Urinary bladder (tissue), 4 donors: Measurements from ENCODE around the gene HAGH. TPM values are rescaled to one million over a fixed set of nuclear protein-coding genes. Genes with fewer than 3 reads are reported as not detected.

Experiments
- DNase-seq: peaks from one replicate; pipeline ENCODE4 v3.0.0-alpha.2; 2015; ENCODE audit errors: extremely low spot score
- H3K27ac ChIP-seq: one replicate; pipeline ENCODE4 v1.5.1; 2013; ENCODE audit warnings: low read depth, mild to moderate bottlenecking, moderate library complexity
- H3K36me3 ChIP-seq: one replicate; pipeline ENCODE4 v1.6.1; 2013; ENCODE audit warnings: mild to moderate bottlenecking, moderate library complexity; ENCODE audit not compliant: insufficient read depth
- H3K4me1 ChIP-seq: one replicate; pipeline ENCODE4 v1.6.1; 2013; ENCODE audit warnings: mild to moderate bottlenecking, moderate library complexity; ENCODE audit not compliant: insufficient read depth
- H3K4me3 ChIP-seq: one replicate; pipeline ENCODE4 v1.5.1; 2013; ENCODE audit warnings: low read depth, low read length
- WGBS: extraction: QIAGEN DNeasy Blood & Tissue Kit; methylation state at CpG from one replicate; pipeline ENCODE4 v1.1.7; 2013; 5-methylcytosine and 5-hydroxymethylcytosine counted together
- polyA plus RNA-seq: library from polyadenylated mRNA; stranded (reverse); fragments of 200-250 nt; gene quantifications from one replicate; pipeline ENCODE4 v1.2.3, GENCODE V29; 2013
- total RNA-seq: library from RNA; depleted of rRNA; stranded (reverse); fragments of >200 nt; gene quantifications from one replicate; pipeline ENCODE4 v1.2.3, GENCODE V29; 2014
- donor health status: healthy with polysubstance abuse.
- donor health status: healthy.

Gene HAGH
- total and polyA plus RNA-seq, 2 donors = 20.9 to 96.0 TPM

GRCh38 chr16:1791943-1792812 lies 34.4 kb downstream of the HAGH start:
- DNase-seq = no peak
- Histone ChIP-seq H3K4me1 (no peaks in the 10 kb centered on the region), H3K27ac (no peak overlapping the region), H3K36me3 (peaks cover 2% of the 10 kb centered on the region), H3K4me3 (no peak overlapping the region)
- 87% methylated on average over 59 of the region's 59 CpGs for WGBS

DNA sequence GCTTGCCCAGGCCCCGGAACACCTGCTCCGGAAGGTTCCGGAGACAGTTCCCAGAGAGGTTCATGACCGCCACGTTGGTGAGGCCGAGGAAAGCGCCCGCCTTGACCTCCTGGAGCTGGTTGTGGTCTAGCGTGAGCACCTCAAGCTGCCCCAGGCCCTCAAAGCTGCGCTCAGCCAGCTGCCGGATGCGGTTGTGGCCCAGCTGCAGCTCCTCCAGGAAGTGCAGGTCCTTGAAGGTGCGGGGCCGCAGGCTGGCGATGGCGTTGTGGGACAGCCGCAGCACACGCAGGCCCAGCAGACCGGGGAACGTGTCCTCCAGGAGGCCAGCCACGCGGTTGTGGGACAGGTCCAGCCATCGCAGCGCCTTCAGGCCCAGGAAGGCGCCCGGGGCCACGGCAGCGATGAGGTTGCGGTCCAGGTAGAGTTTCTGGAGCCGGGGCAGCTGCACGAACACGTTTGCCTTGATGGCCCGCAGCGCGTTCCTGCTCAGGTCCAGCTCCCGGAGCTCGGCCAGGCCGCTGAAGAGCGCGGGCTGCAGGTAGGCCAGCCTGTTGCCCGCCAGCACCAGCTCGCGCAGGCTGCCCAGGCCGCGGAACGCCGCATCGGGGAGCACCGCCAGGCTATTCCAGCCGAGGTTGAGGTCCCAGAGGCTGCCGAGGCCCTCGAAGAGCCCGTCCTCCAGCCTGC lies 35.2 kb downstream of the HAGH start:
- WGBS = 93% methylated on average over 53 of the region's 53 CpGs
- no peak overlapping the region for H3K4me3 ChIP-seq
- DNase-seq = no peak
- peaks cover 2% of the 10 kb centered on the region for H3K36me3 ChIP-seq
- no peaks in the 10 kb centered on the region for H3K4me1 ChIP-seq
- no peak overlapping the region for H3K27ac ChIP-seq

GRCh38 chr16:1790611-1791255 lies 35.9 kb downstream of the HAGH start:
- H3K4me1 ChIP-seq = no peaks in the 10 kb centered on the region
- no peak overlapping the region for H3K27ac ChIP-seq
- DNase-seq = no peak
- WGBS = 95% methylated on average over 44 of the region's 44 CpGs
- H3K36me3 ChIP-seq = peaks cover 2% of the 10 kb centered on the region
- no peak overlapping the region for H3K4me3 ChIP-seq

- Histone ChIP-seq H3K27ac (no peak overlapping the region), H3K36me3 (peaks cover 2% of the 10 kb centered on the region), H3K4me1 (no peaks in the 10 kb centered on the region), H3K4me3 (no peak overlapping the region)
- 94% methylated on average over 15 of the region's 15 CpGs for WGBS
- no peak for DNase-seq
Observed at GRCh38 chr16:1790261-1790610, 36.4 kb downstream of the HAGH start.

GRCh38 chr16:1789643-1790045 lies 37.0 kb downstream of the HAGH start:
- DNase-seq = no peak
- H3K27ac ChIP-seq = no peak overlapping the region

GRCh38 chr16:1788708-1789100 lies 37.9 kb downstream of the HAGH start:
- no peak overlapping the region for H3K4me3 ChIP-seq
- WGBS = 63% methylated on average over 19 of the region's 19 CpGs
- no peak for DNase-seq
- no peak overlapping the region for H3K27ac ChIP-seq
- no peaks in the 10 kb centered on the region for H3K4me1 ChIP-seq
- peaks cover 2% of the 10 kb centered on the region for H3K36me3 ChIP-seq

More at GRCh38 chr16:1789643-1790045, 37.0 kb downstream of the HAGH start:
- WGBS = 88% methylated on average over 25 of the region's 25 CpGs
- Histone ChIP-seq H3K4me3 (no peak overlapping the region), H3K4me1 (no peaks in the 10 kb centered on the region), H3K36me3 (peaks cover 2% of the 10 kb centered on the region)

GRCh38 chr16:1788095-1788707 lies 38.4 kb downstream of the HAGH start:
- Histone ChIP-seq H3K4me3 (no peak overlapping the region), H3K36me3 (peaks cover 2% of the 10 kb centered on the region), H3K27ac (no peak overlapping the region), H3K4me1 (no peaks in the 10 kb centered on the region)
- WGBS = 92% methylated on average over 38 of the region's 38 CpGs
- DNase-seq = no peak

GRCh38 chr16:1787322-1788094 lies 39.1 kb downstream of the HAGH start:
- H3K27ac ChIP-seq = no peak overlapping the region
- DNase-seq = no peak
- peaks cover 2% of the 10 kb centered on the region for H3K36me3 ChIP-seq
- H3K4me3 ChIP-seq = no peak overlapping the region
- no peaks in the 10 kb centered on the region for H3K4me1 ChIP-seq
- WGBS = 90% methylated on average over 44 of the region's 44 CpGs

DNA sequence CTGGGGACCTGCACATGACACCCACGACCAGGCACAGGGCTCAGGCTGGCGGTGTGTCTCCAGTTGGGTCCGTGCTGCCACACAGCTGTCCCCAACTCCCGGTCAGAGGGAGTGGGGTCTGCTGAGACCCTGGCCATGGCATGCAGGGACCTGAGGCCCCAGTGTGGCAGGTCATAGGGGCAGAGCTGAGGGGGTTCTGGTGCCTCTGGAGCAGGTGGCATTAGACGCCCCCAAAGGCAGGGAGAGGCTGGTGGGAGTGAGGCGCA lies 39.6 kb downstream of the HAGH start:
- 89% methylated on average over 6 of the region's 6 CpGs for WGBS
- peaks cover 2% of the 10 kb centered on the region for H3K36me3 ChIP-seq

GRCh38 chr16:1786242-1787055 lies 40.2 kb downstream of the HAGH start:
- H3K4me1 ChIP-seq = no peaks in the 10 kb centered on the region
- peaks cover 2% of the 10 kb centered on the region for H3K36me3 ChIP-seq
- no peak for DNase-seq
- no peak overlapping the region for H3K27ac ChIP-seq
- no peak overlapping the region for H3K4me3 ChIP-seq
- 87% methylated on average over 51 of the region's 51 CpGs for WGBS

More for the DNA sequence above, 39.6 kb downstream of the HAGH start:
- H3K4me1 ChIP-seq = no peaks in the 10 kb centered on the region
- no peak for DNase-seq
- H3K4me3 ChIP-seq = no peak overlapping the region
- H3K27ac ChIP-seq = no peak overlapping the region

DNA sequence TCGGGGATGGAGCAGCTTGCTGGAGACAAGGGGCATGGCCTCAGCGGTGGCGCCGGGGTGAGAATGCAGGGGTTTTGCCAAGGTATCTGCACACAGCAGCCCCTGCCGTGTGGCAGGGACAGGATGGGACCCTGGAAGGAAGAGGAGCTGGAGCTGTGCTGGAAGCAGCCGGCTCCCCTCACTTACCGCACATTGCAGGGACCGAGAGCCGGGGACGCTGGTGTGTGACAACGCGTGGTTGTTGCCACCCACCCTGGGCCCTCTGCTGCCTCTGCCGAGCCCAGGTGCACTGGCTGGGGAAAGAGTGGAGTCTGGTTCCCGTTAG lies 40.8 kb downstream of the HAGH start:
- H3K4me3 ChIP-seq = no peak overlapping the region
- no peak overlapping the region for H3K27ac ChIP-seq
- H3K36me3 ChIP-seq = peaks cover 2% of the 10 kb centered on the region
- WGBS = 85% methylated on average over 14 of the region's 14 CpGs
- no peaks in the 10 kb centered on the region for H3K4me1 ChIP-seq
- DNase-seq = no peak

GRCh38 chr16:1784977-1785845 lies 41.4 kb downstream of the HAGH start:
- no peak overlapping the region for H3K27ac ChIP-seq
- 88% methylated on average over 26 of the region's 26 CpGs for WGBS
- H3K36me3 ChIP-seq = no peaks in the 10 kb centered on the region
- DNase-seq = no peak
- H3K4me3 ChIP-seq = no peak overlapping the region
- H3K4me1 ChIP-seq = no peaks in the 10 kb centered on the region
